Skeletal muscle cell (primary cell): ENCODE data around the gene MIPOL1.
"Not testable (repeated sequence)": the region's sequence is repeated elsewhere in the genome, so short reads cannot be mapped to it uniquely, and the experiment has no call there.

ENCODE experiments used
- DNase-seq: peaks from one replicate; pipeline ENCODE4 v3.0.0-alpha.2; 2010; ENCODE audit warnings: low read depth
- H3K4me3 ChIP-seq: 2 replicates; pipeline ENCODE4 v1.5.1; 2011; ENCODE audit warnings: low read depth, mild to moderate bottlenecking, control low read depth, low read length, moderate library complexity

The MIPOL1 gene

GRCh38 chr14:37272569-37272968, 74.8 kb downstream of the MIPOL1 start:
- no peak overlapping the region for H3K4me3 ChIP-seq
- DNase-seq: no peak

DNA sequence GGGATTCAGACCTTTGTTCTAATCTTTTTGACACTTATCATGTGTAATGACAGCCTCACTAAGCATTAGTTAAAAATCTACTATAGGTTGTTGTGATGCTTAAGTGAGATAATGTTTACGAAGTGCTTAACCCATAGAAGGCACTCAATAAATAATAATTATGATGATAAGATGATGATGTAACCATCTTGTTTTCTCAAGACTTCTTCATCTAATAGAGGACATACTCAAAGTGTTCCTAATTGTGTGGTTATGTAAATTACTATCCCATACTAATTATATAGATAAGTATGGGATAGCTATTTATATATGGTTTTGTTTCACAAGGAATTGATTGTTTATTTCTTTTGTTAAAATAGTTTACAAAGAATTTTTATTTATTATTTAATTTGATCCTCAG, 76.9 kb downstream of the MIPOL1 start:
- DNase-seq: no peak
- no peak overlapping the region for H3K4me3 ChIP-seq

DNA sequence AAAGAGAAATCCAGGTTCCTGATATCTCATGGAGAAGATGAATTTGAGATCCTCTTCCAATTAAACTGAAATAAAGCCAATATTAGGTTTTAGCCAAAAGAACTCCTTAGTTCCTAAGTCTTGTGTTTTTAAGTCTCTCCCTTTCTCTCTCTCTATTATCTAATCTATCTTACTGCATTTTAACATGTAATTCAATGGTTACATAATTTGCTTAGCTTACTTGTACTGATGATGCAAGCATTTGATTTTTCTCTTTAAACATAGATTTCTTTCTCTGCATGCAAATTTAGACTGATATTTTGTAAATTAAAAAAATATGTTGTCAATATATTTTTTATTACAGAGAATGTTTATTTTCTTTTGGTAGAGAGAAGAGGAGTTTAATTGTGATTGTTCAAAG, 78.2 kb downstream of the MIPOL1 start:
- no peak for DNase-seq
- H3K4me3 ChIP-seq: no peak overlapping the region

DNA sequence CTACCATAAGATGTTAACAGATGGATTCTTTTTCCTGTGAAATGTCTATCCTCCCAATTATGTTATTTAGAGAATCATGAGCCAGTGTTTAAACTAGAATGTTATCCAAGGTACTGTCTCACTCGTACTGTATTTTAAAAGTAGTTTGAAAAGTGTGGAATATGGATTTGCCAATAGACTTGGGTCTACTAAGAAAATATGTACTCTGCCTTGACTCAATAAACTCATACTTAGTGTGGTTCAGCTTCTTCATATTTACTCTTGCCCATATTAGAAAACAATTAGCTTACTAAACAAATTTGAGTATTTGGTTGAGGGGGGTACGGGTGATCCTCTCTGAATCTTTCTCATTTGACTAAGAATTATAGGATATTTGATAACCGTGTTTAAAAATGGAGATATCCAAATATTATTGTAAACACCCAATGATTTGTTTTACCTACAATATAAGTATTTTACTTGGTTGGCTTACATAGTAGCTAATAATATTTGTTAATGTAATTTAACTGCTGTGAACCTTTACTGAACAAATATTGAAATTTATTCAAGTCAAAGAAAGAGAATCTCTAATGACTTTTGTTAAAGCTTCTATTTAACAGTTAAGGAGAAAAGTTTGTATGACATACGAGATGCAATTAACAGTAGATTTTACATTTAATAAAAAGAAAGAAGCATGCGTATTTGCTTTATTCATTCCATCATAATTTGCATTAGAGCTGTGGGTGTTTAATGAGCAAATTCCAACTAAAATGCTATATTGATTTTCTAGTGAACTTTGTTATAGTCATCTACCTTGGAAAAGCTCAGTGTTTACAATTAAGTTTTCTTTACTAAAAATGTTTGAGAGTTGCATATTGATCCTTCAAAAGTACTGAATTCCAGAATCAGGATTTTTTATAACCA, 81.2 kb downstream of the MIPOL1 start:
- DNase-seq: no peak

GRCh38 chr14:37279818-37280217, 82.1 kb downstream of the MIPOL1 start:
- no peak for DNase-seq
- H3K4me3 ChIP-seq: no peak overlapping the region

More for the DNA sequence above, 81.2 kb downstream of the MIPOL1 start:
- H3K4me3 ChIP-seq: no peak overlapping the region

DNA sequence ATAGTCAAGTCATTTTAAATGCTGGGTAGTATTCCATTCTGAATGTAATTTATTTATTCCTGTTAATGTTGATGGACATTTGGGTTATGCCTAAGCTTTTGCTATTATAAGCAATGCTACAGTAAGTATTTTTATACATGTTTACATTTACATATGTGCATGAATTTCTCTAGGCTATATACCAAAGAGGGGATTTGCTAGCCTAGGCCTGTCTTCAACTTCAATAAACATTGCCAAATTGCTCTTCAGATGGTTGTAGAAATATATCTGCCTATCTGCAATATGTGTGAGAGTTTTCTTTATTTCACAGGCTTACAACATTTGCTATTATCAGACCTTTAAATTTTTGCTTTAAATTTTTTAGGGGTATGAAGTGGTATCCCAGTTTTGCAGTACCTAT, 87.0 kb downstream of the MIPOL1 start:
- no peak overlapping the region for H3K4me3 ChIP-seq
- DNase-seq: no peak

DNA sequence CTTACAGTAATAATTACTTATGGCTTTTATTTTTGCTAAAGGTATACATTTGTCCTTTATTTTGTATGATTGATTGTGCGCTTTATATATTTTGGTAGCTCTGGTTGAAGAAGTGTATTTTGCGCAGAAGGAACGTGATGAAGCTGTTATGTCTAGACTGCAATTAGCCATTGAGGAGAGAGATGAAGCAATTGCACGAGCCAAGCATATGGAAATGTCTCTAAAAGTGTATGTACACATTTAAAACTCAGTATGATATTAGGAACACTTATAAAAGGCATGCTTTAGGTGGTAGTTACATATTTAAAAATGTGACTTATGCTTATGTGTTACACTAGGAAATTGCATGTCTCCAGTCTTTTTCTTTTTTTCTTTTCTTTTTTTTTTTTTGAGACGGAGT, 87.5 kb downstream of the MIPOL1 start:
- DNase-seq: no peak
- no peak overlapping the region for H3K4me3 ChIP-seq

- no peak for DNase-seq
- H3K4me3 ChIP-seq: no peak overlapping the region
Measured at GRCh38 chr14:37289688-37290087, 92.0 kb downstream of the MIPOL1 start.

DNA sequence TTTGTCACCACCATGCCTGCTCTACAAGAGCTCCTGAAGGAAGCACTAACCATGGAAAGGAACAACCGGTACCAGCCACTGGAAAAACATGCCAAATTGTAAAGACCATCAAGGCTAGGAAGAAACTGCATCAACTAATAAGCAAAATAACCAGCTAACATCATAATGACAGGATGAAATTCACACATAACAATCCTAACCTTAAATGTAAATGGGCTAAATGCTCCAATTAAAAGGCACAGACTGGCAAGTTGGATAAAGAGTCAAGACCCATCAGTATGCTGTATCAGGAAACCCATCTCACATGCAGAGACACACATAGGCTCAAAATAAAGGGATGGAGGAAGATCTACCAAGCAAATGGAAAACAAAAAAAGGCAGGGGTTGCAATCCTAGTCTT, 97.5 kb downstream of the MIPOL1 start:
- not testable (repeated sequence) for H3K4me3 ChIP-seq, DNase-seq

DNA sequence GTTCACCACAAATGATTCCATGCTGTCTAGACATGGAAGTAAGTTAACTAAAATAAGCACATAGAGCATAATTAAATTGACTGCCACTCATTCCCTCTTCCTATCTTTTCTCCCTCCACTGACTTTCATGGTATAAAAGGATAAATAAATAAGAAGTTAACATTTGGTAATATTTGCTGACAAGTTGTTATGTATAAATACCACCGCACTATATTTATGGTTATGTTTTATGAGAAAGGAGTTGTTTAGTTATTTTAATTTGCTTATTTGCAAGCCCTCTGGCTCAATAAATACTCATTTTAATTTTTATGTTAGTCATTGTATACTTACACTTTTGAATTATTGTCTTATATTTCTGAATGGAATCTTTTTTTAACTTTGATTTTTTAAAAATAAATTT, 113.5 kb downstream of the MIPOL1 start:
- H3K4me3 ChIP-seq: no peak overlapping the region
- DNase-seq: no peak

DNA sequence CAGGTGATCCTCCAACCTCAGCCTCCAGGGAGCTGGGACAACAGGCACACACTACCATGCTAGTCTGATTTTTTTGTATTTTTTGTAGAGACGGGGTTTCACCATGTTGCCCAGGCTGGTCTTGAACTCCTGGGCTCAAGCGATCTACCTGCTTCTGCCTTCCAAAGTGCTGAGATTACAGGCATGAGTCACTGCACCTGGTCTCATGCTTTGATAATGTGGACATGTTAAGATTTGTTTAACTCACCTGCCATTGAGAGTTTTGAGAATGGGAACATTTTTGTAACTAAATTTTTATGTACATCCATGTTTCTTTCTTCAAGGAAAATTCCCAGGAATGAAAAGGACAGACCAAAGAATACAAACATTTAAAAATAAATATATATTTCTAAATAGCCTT, 121.2 kb downstream of the MIPOL1 start:
- DNase-seq: no peak
- H3K4me3 ChIP-seq: no peak overlapping the region

- DNase-seq: no peak
Measured at GRCh38 chr14:37320106-37320505, 122.4 kb downstream of the MIPOL1 start.

GRCh38 chr14:37325332-37325731, 127.6 kb downstream of the MIPOL1 start:
- no peak for DNase-seq
- H3K4me3 ChIP-seq: no peak overlapping the region

More at GRCh38 chr14:37320106-37320505, 122.4 kb downstream of the MIPOL1 start:
- H3K4me3 ChIP-seq: no peak overlapping the region

GRCh38 chr14:37326434-37326833, 128.7 kb downstream of the MIPOL1 start:
- no peak for DNase-seq
- H3K4me3 ChIP-seq: no peak overlapping the region

DNA sequence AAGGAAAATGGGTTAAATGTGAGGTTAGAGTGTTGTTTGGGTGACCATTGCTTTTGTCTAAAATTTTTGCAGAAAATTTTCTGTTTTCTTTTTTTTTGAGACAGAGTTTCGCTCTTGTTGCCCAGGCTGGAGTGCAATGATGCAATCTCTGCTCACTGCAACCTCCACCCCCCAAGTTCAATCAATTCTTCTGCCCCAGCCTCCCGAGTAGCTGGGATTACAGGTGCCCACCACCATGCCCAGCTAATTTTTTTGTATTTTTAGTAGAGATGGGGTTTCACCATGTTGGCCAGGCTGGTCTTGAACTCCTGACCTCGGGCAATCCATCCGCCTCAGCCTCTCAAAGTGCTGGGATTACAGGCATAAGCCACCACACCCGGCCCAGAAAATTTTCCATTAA, 130.2 kb downstream of the MIPOL1 start:
- not testable (repeated sequence) for DNase-seq

DNA sequence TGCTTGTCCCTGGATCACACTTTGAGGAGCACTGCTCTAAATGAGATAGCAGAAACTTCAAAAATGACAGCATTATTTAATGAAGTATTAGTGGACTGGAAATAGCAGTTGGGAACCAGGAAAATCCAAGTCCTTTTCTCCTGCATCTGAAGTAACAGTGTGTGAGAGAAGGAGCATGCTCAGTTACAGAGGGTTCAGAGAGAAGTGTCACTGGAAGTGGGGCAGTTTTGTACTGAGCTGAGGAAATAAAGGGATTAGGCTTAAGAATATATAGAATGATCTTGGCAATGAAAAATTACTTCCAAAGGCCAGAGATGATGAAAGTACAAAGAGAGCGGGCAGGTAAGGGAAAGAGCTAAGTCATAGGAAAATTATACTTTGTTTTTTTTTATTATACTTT, 130.9 kb downstream of the MIPOL1 start:
- no peak overlapping the region for H3K4me3 ChIP-seq
- no peak for DNase-seq

More for the DNA sequence above, 130.2 kb downstream of the MIPOL1 start:
- H3K4me3 ChIP-seq: not testable (repeated sequence)

- no peak for DNase-seq
- no peak overlapping the region for H3K4me3 ChIP-seq
Measured at GRCh38 chr14:37329189-37330001, 131.7 kb downstream of the MIPOL1 start.

- no peak overlapping the region for H3K4me3 ChIP-seq
- DNase-seq: no peak
Measured at GRCh38 chr14:37330910-37331309, 133.2 kb downstream of the MIPOL1 start.

GRCh38 chr14:37340353-37340752, 142.6 kb downstream of the MIPOL1 start:
- DNase-seq: no peak
- H3K4me3 ChIP-seq: no peak overlapping the region

GRCh38 chr14:37343307-37344094, 145.8 kb downstream of the MIPOL1 start:
- no peak overlapping the region for H3K4me3 ChIP-seq
- DNase-seq: no peak
